HuH-7 (cell line): Measurements from ENCODE around the gene SYT2.
"Not testable (repeated sequence)": the region's sequence is repeated elsewhere in the genome, so short reads cannot be mapped to it uniquely, and the experiment has no call there.

Experiments
- DNase-seq: peaks from one replicate; pipeline ENCODE4 v3.0.0; 2011; ENCODE audit warnings: low spot score

Gene SYT2

DNA sequence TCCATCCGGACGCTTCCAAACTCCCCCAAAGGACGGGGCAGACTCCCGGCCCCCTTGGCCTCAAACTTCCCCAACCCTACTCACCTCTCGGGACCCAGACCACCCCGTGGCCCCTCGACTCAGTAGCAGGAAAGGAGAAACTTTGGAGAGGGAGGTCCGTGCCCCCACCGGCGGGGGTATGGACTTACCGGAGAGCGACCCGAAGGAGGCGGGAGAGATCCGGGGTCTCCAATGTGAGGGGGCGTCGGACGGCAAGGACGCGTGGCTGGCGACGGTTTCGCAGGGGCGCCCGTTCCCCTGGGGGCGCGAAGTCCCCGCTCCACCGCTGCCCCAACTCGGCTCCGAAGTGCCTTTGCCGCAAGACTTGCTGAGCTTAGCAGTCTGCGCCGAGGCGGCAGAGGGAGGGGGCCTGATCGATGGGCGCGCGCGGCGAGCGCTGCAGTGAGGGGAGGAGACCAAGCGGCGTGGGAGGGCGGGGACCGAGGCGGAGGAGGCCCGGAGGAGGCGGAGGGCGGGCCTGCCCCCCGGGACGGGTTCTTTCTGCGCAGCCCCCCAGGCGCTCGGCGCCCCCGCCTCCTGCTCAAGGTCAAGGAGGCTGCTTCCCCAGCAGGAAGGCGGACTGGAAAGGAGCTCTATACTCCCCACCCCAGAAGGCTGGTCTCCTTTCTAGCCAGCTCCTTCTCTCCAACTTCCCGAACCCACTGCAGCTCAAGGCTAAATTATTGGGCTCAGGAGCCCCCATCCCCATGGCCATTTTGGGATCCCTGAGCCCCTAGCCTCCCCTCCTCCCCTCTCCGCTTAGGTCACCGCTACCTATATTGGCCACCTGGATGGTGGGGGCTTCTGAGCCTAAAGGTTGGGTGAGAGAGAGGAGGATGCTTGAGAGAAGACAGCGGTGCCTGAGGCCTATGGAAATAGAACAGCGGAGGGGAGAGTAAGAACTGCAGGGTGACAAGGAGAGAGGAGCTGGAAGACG lies at the start of gene SYT2:
Gene SYT2 (minus strand): TSS at position 385 of the 976 bp plus-strand sequence. CDS start 104,682 bp downstream, outside the sequence.
- peak; percentile 72 for DNase-seq

DNA sequence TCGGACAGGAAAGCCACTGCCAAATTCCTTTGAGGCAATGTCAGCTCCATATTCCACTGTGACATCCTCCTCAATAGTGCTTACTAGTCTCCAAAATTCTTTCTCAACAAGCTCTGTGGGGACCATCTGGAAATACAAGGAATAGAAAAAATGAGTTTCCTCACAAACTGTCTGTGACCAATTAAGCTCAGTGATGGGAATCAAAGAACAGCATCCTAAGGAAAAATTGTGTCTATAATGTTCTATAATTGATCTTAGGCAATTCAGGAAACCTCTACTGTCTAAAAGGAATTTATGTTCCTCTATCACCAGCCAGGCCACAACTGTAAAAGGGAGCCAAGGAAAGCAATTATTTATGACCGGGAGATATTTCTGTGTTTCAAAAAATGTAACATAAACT lies 46.1 kb upstream of the SYT2 start:
- no peak for DNase-seq

DNA sequence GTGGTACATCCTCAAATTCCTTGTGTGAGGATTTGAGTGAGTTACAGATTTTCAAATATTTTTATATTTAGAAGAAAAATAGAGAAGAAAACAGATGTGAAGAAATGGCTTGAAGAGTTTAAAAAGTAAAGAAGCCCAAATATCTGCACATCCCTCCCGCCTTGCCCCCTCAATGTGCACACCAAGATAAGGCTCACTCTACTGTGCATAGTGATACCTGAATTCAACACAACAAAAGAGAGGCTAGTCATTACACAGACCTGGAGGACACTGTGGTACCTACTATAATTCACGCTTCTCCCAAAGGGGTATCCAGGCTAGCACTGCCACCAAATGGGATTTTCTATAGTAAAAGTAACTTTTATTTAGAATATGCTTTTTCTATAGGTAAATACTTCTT lies 44.0 kb upstream of the SYT2 start:
- DNase-seq = no peak

DNA sequence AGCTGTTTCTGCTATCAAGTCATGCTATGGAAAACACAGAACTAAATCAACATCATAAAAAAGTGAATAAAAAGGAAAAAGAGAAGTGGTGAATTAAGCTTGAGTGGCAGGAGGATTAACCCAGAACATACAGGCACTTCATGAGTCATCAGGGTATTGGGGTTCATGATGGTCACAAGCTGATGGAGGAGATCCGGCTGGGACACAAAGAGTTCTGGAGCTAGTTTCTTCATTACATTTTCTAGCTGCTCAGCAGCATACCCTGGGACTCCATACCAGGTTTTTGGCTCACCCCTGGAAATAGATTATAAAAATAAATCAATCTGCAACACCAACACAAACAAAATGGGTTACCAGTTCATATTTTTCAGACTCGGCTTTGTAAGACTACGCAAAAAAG lies 42.5 kb upstream of the SYT2 start:
- no peak for DNase-seq

DNA sequence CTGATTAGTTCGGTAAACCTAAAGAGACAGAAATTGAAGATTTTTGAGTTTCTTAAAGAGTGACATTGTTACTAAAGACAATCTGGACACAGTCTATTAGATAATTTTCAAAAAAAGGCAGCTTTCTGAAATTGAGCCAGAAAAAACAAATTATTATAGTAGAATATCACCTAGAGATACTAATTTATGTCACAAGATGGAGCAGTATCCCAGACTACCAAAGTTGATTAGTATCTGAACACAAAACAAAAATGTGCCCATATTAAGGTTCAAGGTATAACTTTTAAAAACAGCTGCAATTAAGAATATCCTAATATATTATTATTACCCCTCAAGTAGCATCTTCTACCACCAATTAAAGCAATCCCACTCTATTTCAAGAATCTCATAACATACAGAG lies 40.5 kb upstream of the SYT2 start:
- no peak for DNase-seq

DNA sequence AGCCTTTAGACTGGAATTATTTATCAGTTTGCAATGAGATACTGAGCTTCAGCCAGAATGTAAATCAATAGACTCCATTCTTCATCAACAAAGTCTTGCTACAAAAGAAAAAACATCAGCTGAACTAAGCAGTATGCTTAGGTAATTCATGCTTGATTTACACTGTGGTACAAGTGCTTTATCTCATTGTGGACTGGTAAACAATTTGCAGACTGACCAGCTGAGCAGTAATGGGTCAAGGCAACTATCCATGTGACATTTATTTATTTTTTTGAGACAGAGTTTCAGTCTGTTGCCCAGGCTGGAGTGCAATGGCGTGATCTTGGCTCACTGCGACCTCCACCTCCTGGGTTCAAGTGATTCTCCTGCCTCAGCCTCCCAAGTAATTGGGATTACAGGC lies 39.8 kb upstream of the SYT2 start:
- DNase-seq = no peak

GRCh38 chr1:202745323-202745888 lies 35.2 kb upstream of the SYT2 start:
- no peak for DNase-seq

DNA sequence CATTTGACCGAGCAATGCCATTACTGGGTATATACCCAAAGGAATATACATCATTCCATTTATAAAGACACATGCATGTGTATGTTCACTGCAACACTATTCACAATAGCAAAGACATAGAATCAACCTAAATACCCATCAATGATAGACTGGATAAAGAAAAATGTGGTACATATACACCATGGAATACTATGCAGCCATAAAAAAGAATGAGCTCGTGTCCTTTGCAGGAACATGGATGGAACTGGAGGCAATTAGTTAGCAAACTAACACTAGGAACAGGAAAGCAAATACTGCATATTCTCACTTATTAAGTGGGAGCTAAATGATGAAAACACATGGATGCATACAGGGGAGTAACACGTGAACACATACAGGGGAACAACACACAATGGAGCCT lies 34.5 kb upstream of the SYT2 start:
- DNase-seq = not testable (repeated sequence)

- no peak for DNase-seq
Observed at GRCh38 chr1:202742496-202742895, 32.2 kb upstream of the SYT2 start.

DNA sequence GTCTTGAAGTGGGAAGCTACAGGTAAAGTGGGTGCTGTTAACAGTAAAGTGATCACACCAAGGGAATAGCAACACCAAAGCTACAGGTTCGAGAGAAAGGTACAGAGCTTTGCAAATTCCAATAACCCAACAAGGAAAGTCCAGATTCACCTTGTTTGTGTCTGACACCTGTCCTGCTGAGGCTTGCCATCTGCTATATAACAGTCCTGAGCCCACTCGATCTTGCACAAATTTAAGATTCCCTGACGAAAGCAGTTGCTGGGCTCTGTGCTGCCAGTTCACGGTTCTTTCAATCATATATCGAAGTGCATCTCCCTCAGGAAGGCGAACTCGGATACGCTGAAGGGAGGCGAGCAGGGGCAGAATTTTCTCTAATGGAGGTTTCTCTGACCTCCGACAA lies 23.0 kb upstream of the SYT2 start:
- no peak for DNase-seq

GRCh38 chr1:202728951-202729350 lies 18.7 kb upstream of the SYT2 start:
- no peak for DNase-seq

GRCh38 chr1:202725526-202725925 lies 15.3 kb upstream of the SYT2 start:
- no peak for DNase-seq

DNA sequence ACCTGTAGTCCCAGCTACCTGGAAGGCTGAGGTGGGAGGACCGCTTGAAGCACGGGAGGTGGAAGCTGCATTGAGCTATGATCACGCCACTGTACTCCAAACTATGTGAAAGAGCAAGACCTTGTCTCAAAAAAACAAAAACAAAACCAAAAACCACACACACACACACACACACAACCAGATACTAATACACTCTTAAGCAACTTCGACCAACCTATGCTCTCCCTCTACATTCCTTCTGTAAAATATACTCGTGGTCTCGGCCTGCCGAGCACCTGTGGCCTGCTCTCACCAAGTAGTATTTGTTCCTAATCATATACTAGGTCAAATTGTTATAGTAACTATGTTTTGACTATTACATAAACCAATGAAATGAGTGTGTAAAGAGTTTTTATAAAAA lies 13.5 kb upstream of the SYT2 start:
- no peak for DNase-seq

GRCh38 chr1:202723046-202723445 lies 12.8 kb upstream of the SYT2 start:
- DNase-seq = not testable (repeated sequence)

- no peak for DNase-seq
Observed at GRCh38 chr1:202716654-202717053, 6.4 kb upstream of the SYT2 start.

DNA sequence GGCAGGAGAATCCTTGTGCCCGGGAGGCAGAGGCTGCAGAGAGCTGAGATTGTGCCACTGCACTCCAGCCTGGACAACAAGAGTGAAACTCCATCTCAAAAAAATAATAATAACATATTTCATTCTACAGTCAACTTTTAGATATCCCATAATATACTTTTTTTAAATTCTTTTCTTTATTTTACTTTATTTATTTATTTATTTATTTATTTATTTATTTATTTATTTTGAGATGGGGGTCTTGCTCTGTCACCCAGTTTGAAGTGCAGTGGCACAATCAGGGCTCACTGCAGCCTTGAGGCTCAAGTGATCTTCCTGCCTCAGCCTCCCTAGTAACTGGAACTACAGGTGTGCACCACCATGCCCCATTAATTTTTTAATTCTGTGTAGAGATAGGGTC lies 3.9 kb upstream of the SYT2 start:
- not testable (repeated sequence) for DNase-seq

GRCh38 chr1:202713110-202713509 lies 2.9 kb upstream of the SYT2 start:
- DNase-seq = no peak

- no peak for DNase-seq
Observed at GRCh38 chr1:202711949-202712635, 1.8 kb upstream of the SYT2 start.

GRCh38 chr1:202709276-202710041 lies 795 bp downstream of the SYT2 start:
- DNase-seq = peak; percentile 41

DNA sequence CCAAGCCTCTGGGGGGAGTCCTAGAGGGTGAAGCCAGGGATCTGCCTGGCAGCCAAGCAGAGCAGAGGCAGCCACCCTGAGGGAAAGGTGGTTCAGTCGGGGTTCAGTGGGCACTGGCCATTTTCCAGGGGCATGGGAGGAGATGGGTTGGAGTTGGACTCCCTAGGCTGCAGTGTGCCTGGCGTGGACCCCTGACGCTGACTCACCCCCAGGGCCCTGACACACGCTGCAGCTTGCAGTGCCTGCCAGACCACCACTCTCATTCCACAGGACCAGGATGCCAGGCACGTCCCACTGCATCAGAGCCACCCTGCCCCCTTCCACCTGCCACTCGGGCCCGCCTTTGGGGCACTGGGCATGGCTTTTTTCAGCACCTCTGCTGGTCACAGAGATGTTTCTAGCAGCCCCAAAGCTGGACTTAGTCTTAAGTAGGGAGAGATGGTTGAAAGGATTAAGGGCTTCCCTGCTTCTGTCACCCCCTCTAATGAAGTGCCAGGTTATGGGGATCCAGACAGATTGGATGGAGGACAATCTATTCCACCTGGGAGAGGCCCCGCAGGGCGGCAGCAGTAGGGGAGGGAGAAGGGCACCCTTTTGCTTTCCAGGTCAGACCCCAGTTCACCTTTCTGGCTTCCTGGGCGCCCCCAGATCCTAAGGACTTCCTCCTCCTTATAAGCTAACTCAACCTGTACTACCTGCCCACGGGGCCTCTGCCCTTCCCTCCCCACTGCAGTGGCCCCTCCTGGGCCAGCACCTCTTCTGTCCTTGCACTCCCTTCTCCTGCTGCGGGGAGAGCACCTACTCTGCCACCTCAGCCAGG lies 1.6 kb downstream of the SYT2 start:
- no peak for DNase-seq

DNA sequence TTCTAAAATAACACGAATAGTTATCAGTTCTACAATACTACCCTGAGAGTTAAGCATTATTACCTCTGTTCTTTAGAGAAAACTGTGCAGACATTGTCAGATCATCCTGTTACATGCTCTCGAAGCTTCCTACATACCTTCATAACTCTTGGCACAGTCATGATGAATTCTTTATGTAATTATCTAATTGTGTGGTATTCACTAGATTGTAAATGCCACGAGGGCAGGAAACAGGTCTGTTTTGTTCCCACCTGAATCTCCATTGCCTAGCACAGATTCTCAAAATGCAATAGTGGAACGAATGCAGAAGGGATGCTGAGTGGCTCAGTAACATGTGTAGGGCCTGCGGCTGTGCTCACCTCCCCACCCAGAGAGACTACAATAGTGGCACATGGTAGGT lies 3.4 kb downstream of the SYT2 start:
- no peak for DNase-seq
